ENCODE measurements around the gene BBS9.

DNA sequence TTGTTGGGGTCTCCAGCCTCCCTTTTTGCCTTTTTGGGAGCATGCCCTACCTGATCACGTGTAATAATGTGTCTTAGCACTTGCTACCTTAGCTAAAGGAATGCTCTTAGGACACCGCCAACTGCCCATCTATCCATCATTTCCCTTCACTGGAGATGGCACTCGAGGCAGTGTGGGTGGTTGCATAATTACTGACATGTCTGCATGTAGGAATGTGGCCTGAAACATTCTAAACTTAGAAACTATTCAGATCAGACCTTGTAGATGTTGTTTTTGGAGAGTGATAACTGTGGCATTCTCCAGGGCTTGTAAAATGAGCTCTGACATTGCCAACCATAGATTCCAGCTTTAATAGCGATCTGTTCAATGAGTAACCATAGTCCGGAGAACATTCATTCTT is 365.8 kb downstream of the BBS9 start:
- TF ChIP-seq ZNF331 (CRISPR knock-in tag; IDR thresholded peaks at IDR 0.05; ENCODE audit: low read depth) (no peak), POLR2AphosphoS5 (IDR thresholded peaks at IDR 0.05; ENCODE audit: low read depth) (no peak), CREB1 (CRISPR knock-in tag; IDR thresholded peaks at IDR 0.05; ENCODE audit: low read depth) (no peak), EZH2 (IDR thresholded peaks at IDR 0.05; ENCODE audit: low read depth, unreplicated experiment) (no peak)
- TF ChIP-seq, protein P1, sequence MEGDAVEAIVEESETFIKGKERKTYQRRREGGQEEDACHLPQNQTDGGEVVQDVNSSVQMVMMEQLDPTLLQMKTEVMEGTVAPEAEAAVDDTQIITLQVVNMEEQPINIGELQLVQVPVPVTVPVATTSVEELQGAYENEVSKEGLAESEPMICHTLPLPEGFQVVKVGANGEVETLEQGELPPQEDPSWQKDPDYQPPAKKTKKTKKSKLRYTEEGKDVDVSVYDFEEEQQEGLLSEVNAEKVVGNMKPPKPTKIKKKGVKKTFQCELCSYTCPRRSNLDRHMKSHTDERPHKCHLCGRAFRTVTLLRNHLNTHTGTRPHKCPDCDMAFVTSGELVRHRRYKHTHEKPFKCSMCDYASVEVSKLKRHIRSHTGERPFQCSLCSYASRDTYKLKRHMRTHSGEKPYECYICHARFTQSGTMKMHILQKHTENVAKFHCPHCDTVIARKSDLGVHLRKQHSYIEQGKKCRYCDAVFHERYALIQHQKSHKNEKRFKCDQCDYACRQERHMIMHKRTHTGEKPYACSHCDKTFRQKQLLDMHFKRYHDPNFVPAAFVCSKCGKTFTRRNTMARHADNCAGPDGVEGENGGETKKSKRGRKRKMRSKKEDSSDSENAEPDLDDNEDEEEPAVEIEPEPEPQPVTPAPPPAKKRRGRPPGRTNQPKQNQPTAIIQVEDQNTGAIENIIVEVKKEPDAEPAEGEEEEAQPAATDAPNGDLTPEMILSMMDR (conservative IDR thresholded peaks at IDR 0.05; ENCODE audit: low read depth in 2 of 2): no peak

Data from GM23338 (cell line).